Vagina (tissue), 2 donors: ENCODE data around the gene HIBCH. TPM values are rescaled to one million over a fixed set of nuclear protein-coding genes. Genes with fewer than 3 reads are reported as not detected.
"Not testable (repeated sequence)": the region's sequence is repeated elsewhere in the genome, so short reads cannot be mapped to it uniquely, and the experiment has no call there.

Experiments
- DNase-seq, 2 donors: peaks; one replicate each; pipeline ENCODE4 v3.0.0-alpha.2; 2017; ENCODE audit errors: extremely low spot score in 2 of 2
- H3K27ac ChIP-seq: fragments of 200-600 bp; sonication (generic); one replicate; pipeline ENCODE4 v1.5.1; 2019
- H3K27me3 ChIP-seq: fragments of 200-600 bp; sonication (generic); one replicate; pipeline ENCODE4 v1.5.1; 2019
- H3K36me3 ChIP-seq, 2 donors: fragments of 200-600 bp; sonication (generic); one replicate each; pipeline ENCODE4 v1.5.1; 2017 to 2019
- H3K4me1 ChIP-seq: fragments of 200-600 bp; sonication (generic); one replicate; pipeline ENCODE4 v1.5.1; 2019
- H3K4me3 ChIP-seq, 2 donors: fragments of 200-600 bp; sonication (generic); 1 replicate in 1 of 2; 2 replicates in 1 of 2; pipeline ENCODE4 v1.5.1; 2016 to 2019
- H3K9me3 ChIP-seq: fragments of 200-600 bp; sonication (generic); one replicate; pipeline ENCODE4 v1.5.1; 2019
- POLR2A ChIP-seq, 2 donors: fragments of 450-650 bp; IDR thresholded peaks; one replicate each; pipeline ENCODE4 v1.6.1; 2017; ENCODE audit warnings: antibody characterized with exemption in 2 of 2, mild to moderate bottlenecking in 2 of 2, moderate library complexity in 2 of 2
- POLR2AphosphoS5 ChIP-seq, 2 donors: sonication (generic); formaldehyde crosslinking; IDR thresholded peaks; one replicate each; pipeline ENCODE4 v1.9.0; 2017; ENCODE audit warnings: antibody characterized with exemption in 2 of 2, mild to moderate bottlenecking in 2 of 2, low read depth in 1 of 2; ENCODE audit not compliant: insufficient read depth in 1 of 2
- intact Hi-C: fragments of 100-400 bp; cut with DNase I; formaldehyde crosslinking; loops from one replicate; pipeline ENCODE4 v1.15.1; 2023
- total RNA-seq: library from RNA; depleted of rRNA; stranded (reverse); fragments of >200 nt; gene quantifications from one replicate; pipeline ENCODE4 v1.2.3, GENCODE V29; 2016
- TF ChIP-seq, protein P1 (sequence below), 3 experiments: fragments of 450-650 bp in 2 of 3; fragments of 200-600 bp in 1 of 3; sonication (generic) in 1 of 3; IDR thresholded peaks; one replicate each; pipeline ENCODE4 v1.5.1; 2017 to 2019; ENCODE audit warnings: antibody characterized with exemption in 3 of 3, mild to moderate bottlenecking in 2 of 3, moderate library complexity in 2 of 3

HIBCH gene
- total RNA-seq, 1 donor from 2014 or later = 25.0 TPM

GRCh38 chr2:190159453-190159852, 160.2 kb downstream of the HIBCH start:
- Histone ChIP-seq H3K27me3 (no peaks in the 10 kb centered on the region), H3K27ac (peak overlapping the region; percentile 31), H3K4me3 (no peak overlapping the region), H3K36me3 (no peaks in the 10 kb centered on the region), H3K4me1 (peaks cover 27% of the 10 kb centered on the region), H3K9me3 (no peaks in the 10 kb centered on the region)
- no peak for DNase-seq
- TF ChIP-seq POLR2A (IDR thresholded peaks at IDR 0.05) = no peak
- TF ChIP-seq POLR2AphosphoS5 (IDR thresholded peaks at IDR 0.05; ENCODE audit: insufficient read depth in 1 of 2, low read depth in 1 of 2) = peak in 1 of 2 donors; percentile 76
- intact Hi-C loops = no loop called here

DNA sequence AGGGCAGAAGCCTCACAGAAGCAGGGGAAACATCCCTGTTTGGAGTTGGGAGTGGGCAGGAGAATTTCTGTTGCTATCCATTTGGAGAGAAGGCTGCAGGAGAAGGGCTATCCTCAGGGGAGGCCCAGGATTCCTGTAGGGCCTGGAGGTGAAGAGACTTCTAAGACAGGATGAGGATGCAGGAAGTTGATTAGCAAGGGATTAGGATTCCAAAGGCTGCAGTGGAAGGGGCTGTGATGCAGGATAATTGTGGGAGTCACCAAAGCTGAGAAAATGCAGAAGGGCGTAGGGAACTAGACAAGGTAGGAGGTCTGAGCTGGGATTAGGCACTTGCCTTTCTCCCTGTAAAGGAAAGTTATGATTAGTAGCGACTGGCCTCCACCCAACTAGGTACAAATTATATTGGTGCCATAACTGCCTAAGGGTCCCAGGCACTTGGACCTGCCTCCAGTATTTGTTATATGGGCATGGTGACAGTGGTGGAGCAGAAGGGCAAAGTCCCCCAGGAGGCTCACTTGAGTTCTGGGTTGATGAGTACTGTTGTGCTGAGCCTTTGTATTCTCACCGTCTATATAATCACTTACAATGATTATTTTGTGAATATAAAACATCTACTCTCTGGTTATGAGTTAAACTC, 160.7 kb downstream of the HIBCH start:
- no peaks in the 10 kb centered on the region for H3K9me3 ChIP-seq
- no peaks in the 10 kb centered on the region for H3K27me3 ChIP-seq
- DNase-seq = no peak
- H3K27ac ChIP-seq = peak overlapping the region; percentile 31
- intact Hi-C loops = no loop called here
- H3K4me3 ChIP-seq = no peak overlapping the region
- peaks cover 27% of the 10 kb centered on the region for H3K4me1 ChIP-seq
- H3K36me3 ChIP-seq = no peaks in the 10 kb centered on the region
- TF ChIP-seq POLR2AphosphoS5 (IDR thresholded peaks at IDR 0.05; ENCODE audit: insufficient read depth in 1 of 2, low read depth in 1 of 2) (no peak), POLR2A (IDR thresholded peaks at IDR 0.05) (no peak)
- TF ChIP-seq, protein P1, sequence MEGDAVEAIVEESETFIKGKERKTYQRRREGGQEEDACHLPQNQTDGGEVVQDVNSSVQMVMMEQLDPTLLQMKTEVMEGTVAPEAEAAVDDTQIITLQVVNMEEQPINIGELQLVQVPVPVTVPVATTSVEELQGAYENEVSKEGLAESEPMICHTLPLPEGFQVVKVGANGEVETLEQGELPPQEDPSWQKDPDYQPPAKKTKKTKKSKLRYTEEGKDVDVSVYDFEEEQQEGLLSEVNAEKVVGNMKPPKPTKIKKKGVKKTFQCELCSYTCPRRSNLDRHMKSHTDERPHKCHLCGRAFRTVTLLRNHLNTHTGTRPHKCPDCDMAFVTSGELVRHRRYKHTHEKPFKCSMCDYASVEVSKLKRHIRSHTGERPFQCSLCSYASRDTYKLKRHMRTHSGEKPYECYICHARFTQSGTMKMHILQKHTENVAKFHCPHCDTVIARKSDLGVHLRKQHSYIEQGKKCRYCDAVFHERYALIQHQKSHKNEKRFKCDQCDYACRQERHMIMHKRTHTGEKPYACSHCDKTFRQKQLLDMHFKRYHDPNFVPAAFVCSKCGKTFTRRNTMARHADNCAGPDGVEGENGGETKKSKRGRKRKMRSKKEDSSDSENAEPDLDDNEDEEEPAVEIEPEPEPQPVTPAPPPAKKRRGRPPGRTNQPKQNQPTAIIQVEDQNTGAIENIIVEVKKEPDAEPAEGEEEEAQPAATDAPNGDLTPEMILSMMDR (IDR thresholded peaks at IDR 0.05) = no peak

- DNase-seq, H3K36me3 ChIP-seq, H3K27me3 ChIP-seq, intact Hi-C loops, H3K9me3 ChIP-seq, H3K4me3 ChIP-seq: not testable (repeated sequence)
- Histone ChIP-seq H3K27ac (peak overlapping the region; percentile 31), H3K4me1 (peaks cover 27% of the 10 kb centered on the region)
Observed at GRCh38 chr2:190157613-190158528, 161.8 kb downstream of the HIBCH start.

- Histone ChIP-seq H3K27me3 (no peaks in the 10 kb centered on the region), H3K4me1 (peaks cover 22% of the 10 kb centered on the region), H3K27ac (no peak overlapping the region), H3K36me3 (no peaks in the 10 kb centered on the region), H3K9me3 (no peaks in the 10 kb centered on the region), H3K4me3 (no peak overlapping the region)
- DNase-seq = no peak
- no peak for TF ChIP-seq POLR2A (IDR thresholded peaks at IDR 0.05)
- TF ChIP-seq, protein P1 (IDR thresholded peaks at IDR 0.05) = no peak
- intact Hi-C loops = no loop called here
Observed at GRCh38 chr2:190156530-190157212, 163.0 kb downstream of the HIBCH start.

Other genes starting within 250 kb of the HIBCH start
- gene INPP1, start 23.8 kb upstream of the HIBCH start, total RNA-seq = 20.4 TPM
- 84.7 TPM for gene MFSD6, start 88.5 kb upstream of the HIBCH start, total RNA-seq
- gene NEMP2, start 214.9 kb upstream of the HIBCH start, total RNA-seq = 2.2 TPM